Mammary epithelial cell (primary cell): Measurements from ENCODE around the gene SLC16A12.

Experiments
- CTCF ChIP-seq, 2 donors: IDR thresholded peaks in 1 of 2; conservative IDR thresholded peaks in 1 of 2; 2 replicates each; pipeline ENCODE4 v1.5.1; 2011 to 2012; ENCODE audit warnings: inconsistent platforms in 2 of 2, low read length in 2 of 2, mild to moderate bottlenecking in 2 of 2, control low read depth in 1 of 2, low read depth in 1 of 2; ENCODE audit not compliant: insufficient read depth in 1 of 2; ENCODE audit errors: extremely low read depth in 1 of 2
- EZH2 ChIP-seq: IDR thresholded peaks from 2 replicates; pipeline ENCODE4 v1.6.1; 2012; ENCODE audit warnings: low read length, inconsistent platforms, borderline replicate concordance

- TF ChIP-seq EZH2 (no peak), CTCF (conservative IDR thresholded peaks at IDR 0.05 in 1 of 2, IDR thresholded peaks at IDR 0.05 in 1 of 2; ENCODE audit: extremely low read depth in 1 of 2, insufficient read depth in 1 of 2, low read depth in 1 of 2, low read length in 2 of 2) (no peak)
These were observed 120.2 kb downstream of the SLC16A12 start for GRCh38 chr10:89414879-89415821.
